GM21381 (cell line): ENCODE measurements around the gene WDR72.
"Not testable (repeated sequence)": the region's sequence is repeated elsewhere in the genome, so short reads cannot be mapped to it uniquely, and the experiment has no call there.

Source experiments
- ATAC-seq: cut with Tn5 transposase; IDR thresholded peaks from one replicate; pipeline ENCODE4 v1.9.1; 2021; ENCODE audit warnings: mild to moderate bottlenecking, moderate library complexity; ENCODE audit not compliant: unreplicated experiment

The WDR72 gene

DNA sequence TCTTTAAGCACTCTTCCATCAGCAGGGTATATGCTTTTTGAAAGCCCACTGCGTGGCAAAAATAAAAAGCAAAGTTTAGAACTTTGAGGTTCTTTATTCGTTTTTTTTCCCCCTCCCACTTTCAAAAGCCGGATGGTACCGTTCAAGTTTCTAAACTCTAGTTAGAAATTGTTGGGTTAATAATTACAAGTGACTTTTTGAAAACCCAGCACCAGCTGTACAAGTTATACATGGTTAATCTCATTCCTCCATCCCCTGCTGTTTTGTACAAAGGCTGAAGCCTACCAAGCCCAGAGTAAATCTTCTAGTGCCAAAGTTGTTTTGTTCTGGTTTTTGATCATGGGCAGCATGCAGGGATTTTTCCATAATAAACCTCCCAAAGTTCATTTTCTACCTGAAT, 48.6 kb downstream of the WDR72 start:
- no peak for ATAC-seq

GRCh38 chr15:53709821-53710220, 49.6 kb downstream of the WDR72 start:
- no peak for ATAC-seq

DNA sequence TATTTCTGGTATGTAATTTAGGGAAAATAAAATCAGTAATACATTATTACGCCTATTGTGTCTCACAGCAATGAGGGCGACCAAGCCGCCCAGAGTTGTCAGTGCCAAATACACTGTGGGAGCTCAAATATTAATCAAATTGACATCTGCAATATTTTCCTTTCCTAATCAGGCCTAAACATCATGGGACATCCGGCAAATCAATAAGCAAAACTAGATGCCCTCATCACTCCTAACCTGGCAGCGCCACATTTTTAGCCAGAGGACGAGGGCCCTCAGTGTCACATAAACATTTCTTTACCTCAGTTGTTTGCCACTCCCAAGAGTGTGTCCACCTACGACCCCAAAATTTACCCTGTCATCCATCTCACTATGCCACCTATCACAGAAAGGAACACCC, 64.1 kb downstream of the WDR72 start:
- no peak for ATAC-seq

GRCh38 chr15:53694476-53694874, 65.0 kb downstream of the WDR72 start:
- no peak for ATAC-seq

GRCh38 chr15:53693729-53694475, 65.6 kb downstream of the WDR72 start:
- no peak for ATAC-seq

DNA sequence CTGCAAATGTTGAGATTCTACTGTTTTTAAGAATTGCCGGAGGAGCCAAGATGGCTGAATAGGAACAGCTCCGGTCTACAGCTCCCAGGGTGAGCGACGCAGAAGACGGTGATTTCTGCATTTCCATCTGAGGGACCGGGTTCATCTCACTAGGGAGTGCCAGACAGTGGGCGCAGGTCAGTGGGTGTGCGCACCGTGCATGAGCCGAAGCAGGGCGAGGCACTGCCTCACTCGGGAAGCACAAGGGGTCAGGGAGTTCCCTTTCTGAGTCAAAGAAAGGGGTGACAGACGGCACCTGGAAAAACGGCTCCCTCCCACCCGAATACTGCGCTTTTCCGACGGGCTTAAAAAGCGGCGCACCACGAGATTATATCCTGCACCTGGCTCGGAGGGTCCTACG, 75.3 kb downstream of the WDR72 start:
- ATAC-seq, result not testable (repeated sequence)

GRCh38 chr15:53681056-53681455, 78.4 kb downstream of the WDR72 start:
- no peak for ATAC-seq

- no peak for ATAC-seq
Measured at GRCh38 chr15:53675832-53676231, 83.6 kb downstream of the WDR72 start.

GRCh38 chr15:53671545-53671944, 87.9 kb downstream of the WDR72 start:
- no peak for ATAC-seq

GRCh38 chr15:53670701-53671100, 88.8 kb downstream of the WDR72 start:
- no peak for ATAC-seq

- no peak for ATAC-seq
Measured at GRCh38 chr15:53665930-53666329, 93.5 kb downstream of the WDR72 start.

DNA sequence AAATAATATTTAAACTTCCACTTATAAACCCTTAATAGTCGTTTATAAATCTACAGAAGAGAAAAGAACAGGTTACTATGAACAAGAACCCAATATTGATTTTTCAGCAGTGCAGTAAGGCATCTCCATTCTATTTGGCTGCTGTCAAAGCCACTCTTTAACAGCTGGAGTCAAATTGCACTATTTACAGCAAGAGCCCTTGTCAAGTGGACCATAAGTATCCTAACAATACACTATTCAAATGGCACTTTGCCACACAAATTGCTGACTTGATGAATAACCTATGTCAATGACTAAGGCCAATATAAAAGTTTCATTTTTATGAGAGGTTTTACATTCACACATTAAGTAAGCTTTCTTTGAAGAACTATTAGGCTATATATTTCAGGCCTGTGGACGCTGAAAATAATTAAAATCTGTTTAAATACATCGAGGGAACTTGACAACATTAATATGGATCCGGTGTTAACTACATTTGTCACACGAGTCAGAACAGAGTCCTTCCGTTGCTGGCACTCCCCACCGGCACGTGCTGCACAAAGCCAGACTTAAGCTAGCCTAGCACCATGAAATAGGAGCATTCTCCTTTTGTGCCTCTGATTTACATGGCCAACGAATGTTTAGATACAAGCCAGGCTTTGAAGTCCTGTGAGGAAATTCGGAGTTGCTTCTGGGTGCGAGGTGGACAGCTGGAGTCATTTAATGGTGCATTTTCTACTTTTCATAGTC, 100.5 kb downstream of the WDR72 start:
- no peak for ATAC-seq

GRCh38 chr15:53658255-53658654, 101.2 kb downstream of the WDR72 start:
- no peak for ATAC-seq

- no peak for ATAC-seq
Measured at GRCh38 chr15:53648934-53649333, 110.5 kb downstream of the WDR72 start.

- no peak for ATAC-seq
Measured at GRCh38 chr15:53644660-53645059, 114.8 kb downstream of the WDR72 start.

- ATAC-seq, result no peak
Measured at GRCh38 chr15:53634517-53635106, 124.9 kb downstream of the WDR72 start.

GRCh38 chr15:53627279-53627678, 132.2 kb downstream of the WDR72 start:
- no peak for ATAC-seq

GRCh38 chr15:53625962-53626845, 133.3 kb downstream of the WDR72 start:
- ATAC-seq, result no peak

- no peak for ATAC-seq
Measured at GRCh38 chr15:53625260-53625659, 134.2 kb downstream of the WDR72 start.

GRCh38 chr15:53618461-53618860, 141.0 kb downstream of the WDR72 start:
- ATAC-seq, result no peak
